Measurements from ENCODE around the gene SLC35B3.
"Not testable (repeated sequence)": the region's sequence is repeated elsewhere in the genome, so short reads cannot be mapped to it uniquely, and the experiment has no call there.

SLC35B3 gene
- 9.6 to 26.2 (median 18.1) reads per million in 18 experiments for total RNA-seq

- DNase-seq = peak; percentile 94 to 98
These were observed at the start of gene SLC35B3 for GRCh38 chr6:8435093-8435844. SLC35B3 (minus strand) TSS chr6:8435545.

GRCh38 chr6:8483650-8484049 lies 48.3 kb upstream of the SLC35B3 start:
- no peak for DNase-seq

- no peak for DNase-seq
These were observed 46.4 kb upstream of the SLC35B3 start for GRCh38 chr6:8481727-8482126.

- DNase-seq = no peak
These were observed 43.1 kb upstream of the SLC35B3 start for GRCh38 chr6:8478418-8478817.

- DNase-seq = no peak
These were observed 41.3 kb upstream of the SLC35B3 start for GRCh38 chr6:8476656-8477055.

GRCh38 chr6:8468552-8469356 lies 33.4 kb upstream of the SLC35B3 start:
- no peak for DNase-seq

GRCh38 chr6:8462694-8463093 lies 27.3 kb upstream of the SLC35B3 start:
- no peak for DNase-seq

- no peak for DNase-seq
These were observed 26.8 kb upstream of the SLC35B3 start for GRCh38 chr6:8462169-8462568.

- no peak for DNase-seq
These were observed 11.0 kb upstream of the SLC35B3 start for GRCh38 chr6:8446391-8446790.

- not testable (repeated sequence) for DNase-seq
These were observed 10.6 kb upstream of the SLC35B3 start for GRCh38 chr6:8445930-8446329.

GRCh38 chr6:8442150-8442549 lies 6.8 kb upstream of the SLC35B3 start:
- no peak for DNase-seq

- no peak for DNase-seq
These were observed 6.1 kb upstream of the SLC35B3 start for GRCh38 chr6:8441452-8441851.

- DNase-seq = no peak
These were observed 4.4 kb upstream of the SLC35B3 start for GRCh38 chr6:8439601-8440268.

- DNase-seq = no peak
These were observed 2.5 kb upstream of the SLC35B3 start for GRCh38 chr6:8437813-8438212.

GRCh38 chr6:8436966-8437365 lies 1.6 kb upstream of the SLC35B3 start:
- DNase-seq = peak; percentile 7 to 14

GRCh38 chr6:8435845-8436168 lies 462 bp upstream of the SLC35B3 start:
- DNase-seq = no peak

GRCh38 chr6:8434727-8435092 lies 635 bp downstream of the SLC35B3 start:
- no peak for DNase-seq

GRCh38 chr6:8432614-8433013 lies 2.7 kb downstream of the SLC35B3 start:
- no peak for DNase-seq

- no peak for DNase-seq
These were observed 5.5 kb downstream of the SLC35B3 start for GRCh38 chr6:8429821-8430220.

GRCh38 chr6:8426544-8426943 lies 8.8 kb downstream of the SLC35B3 start:
- DNase-seq = not testable (repeated sequence)

GRCh38 chr6:8420031-8420588 lies 15.2 kb downstream of the SLC35B3 start:
- DNase-seq = no peak

GRCh38 chr6:8415913-8416312 lies 19.4 kb downstream of the SLC35B3 start:
- no peak for DNase-seq

GRCh38 chr6:8415280-8415679 lies 20.1 kb downstream of the SLC35B3 start:
- no peak for DNase-seq
